Keratinocyte (primary cell): ENCODE measurements around the gene CHAF1B.

ENCODE experiments used
- EZH2 ChIP-seq: IDR thresholded peaks from one replicate; pipeline ENCODE4 v1.6.1; 2012; ENCODE audit warnings: inconsistent platforms, mild to moderate bottlenecking, low read length, moderate library complexity
- TF ChIP-seq, protein P1 (sequence below), 3 experiments: IDR thresholded peaks in 1 of 3; conservative IDR thresholded peaks in 1 of 3; optimal IDR thresholded peaks in 1 of 3; 2 replicates in 2 of 3; 3 replicates in 1 of 3; pipeline versions ENCODE3 to v1.5.1; 2011; ENCODE audit warnings: low read length in 3 of 3, mild to moderate bottlenecking in 3 of 3, moderate library complexity in 2 of 3, control low read depth in 1 of 3, inconsistent platforms in 1 of 3; ENCODE audit not compliant: insufficient read depth in 2 of 3; ENCODE audit errors: extremely low read depth in 1 of 3

GRCh38 chr21:36422279-36423098 is 37.3 kb downstream of the CHAF1B start:
- TF ChIP-seq, protein P1, sequence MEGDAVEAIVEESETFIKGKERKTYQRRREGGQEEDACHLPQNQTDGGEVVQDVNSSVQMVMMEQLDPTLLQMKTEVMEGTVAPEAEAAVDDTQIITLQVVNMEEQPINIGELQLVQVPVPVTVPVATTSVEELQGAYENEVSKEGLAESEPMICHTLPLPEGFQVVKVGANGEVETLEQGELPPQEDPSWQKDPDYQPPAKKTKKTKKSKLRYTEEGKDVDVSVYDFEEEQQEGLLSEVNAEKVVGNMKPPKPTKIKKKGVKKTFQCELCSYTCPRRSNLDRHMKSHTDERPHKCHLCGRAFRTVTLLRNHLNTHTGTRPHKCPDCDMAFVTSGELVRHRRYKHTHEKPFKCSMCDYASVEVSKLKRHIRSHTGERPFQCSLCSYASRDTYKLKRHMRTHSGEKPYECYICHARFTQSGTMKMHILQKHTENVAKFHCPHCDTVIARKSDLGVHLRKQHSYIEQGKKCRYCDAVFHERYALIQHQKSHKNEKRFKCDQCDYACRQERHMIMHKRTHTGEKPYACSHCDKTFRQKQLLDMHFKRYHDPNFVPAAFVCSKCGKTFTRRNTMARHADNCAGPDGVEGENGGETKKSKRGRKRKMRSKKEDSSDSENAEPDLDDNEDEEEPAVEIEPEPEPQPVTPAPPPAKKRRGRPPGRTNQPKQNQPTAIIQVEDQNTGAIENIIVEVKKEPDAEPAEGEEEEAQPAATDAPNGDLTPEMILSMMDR (optimal IDR thresholded peaks at IDR 0.05 in 1 of 3, IDR thresholded peaks at IDR 0.05 in 1 of 3, conservative IDR thresholded peaks at IDR 0.05 in 1 of 3; ENCODE audit: extremely low read depth in 1 of 3, insufficient read depth in 2 of 3, low read length in 3 of 3) = peak; percentile 85 to 95 (median 85)
- no peak for TF ChIP-seq EZH2
